Posterior cingulate gyrus (tissue), 11 donors: ENCODE results near the gene CHD5.

Source experiments
- DNase-seq, 10 donors: peaks; one replicate each; pipeline versions ENCODE4 v3.0.0 to v3.0.0-alpha.2; 2020 to 2021; ENCODE audit warnings: mixed read lengths in 3 of 10
- intact Hi-C: fragments of 100-400 bp; cut with DNase I; formaldehyde crosslinking; loops from one replicate; pipeline ENCODE4 v1.15.1; 2023

Gene CHD5

DNA sequence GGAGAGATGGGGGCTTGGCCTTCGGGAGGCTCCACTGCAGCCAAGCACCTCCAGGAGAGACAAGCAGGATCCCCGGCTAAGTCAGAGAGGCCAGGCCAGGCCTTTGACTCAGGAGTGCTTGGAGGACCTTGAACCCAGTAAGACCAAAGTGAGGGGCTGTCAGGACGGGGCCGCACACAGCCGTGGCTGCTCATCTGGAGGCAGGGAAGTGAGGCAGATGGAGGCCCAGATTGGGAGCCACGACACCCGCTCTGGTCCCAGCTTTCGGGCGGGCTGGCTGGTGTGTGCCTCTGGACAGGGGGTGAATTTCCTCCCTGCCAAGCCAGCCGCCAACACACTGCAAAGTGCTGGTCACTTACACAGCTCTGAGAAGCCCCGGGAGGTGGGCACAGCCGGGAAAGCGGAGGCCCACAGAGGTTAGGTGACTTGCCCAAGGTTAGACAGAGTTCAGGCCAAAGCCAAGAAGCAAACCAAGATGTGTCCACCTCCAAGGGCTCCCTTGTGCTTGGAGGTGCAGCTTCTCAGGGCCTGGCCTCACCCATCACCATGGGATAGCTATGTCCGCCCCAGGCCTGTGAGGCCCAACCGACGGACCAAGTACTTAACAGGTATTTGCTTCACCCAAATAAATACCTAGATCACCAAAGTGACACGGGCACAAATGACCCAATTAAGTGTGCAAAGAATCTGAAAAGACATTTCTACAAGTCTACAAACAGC is 58.3 kb downstream of the CHD5 start:
- intact Hi-C loops = no loop called here
- DNase-seq = peak in 4 of 10 donors; percentile 13 to 79 (median 68)

DNA sequence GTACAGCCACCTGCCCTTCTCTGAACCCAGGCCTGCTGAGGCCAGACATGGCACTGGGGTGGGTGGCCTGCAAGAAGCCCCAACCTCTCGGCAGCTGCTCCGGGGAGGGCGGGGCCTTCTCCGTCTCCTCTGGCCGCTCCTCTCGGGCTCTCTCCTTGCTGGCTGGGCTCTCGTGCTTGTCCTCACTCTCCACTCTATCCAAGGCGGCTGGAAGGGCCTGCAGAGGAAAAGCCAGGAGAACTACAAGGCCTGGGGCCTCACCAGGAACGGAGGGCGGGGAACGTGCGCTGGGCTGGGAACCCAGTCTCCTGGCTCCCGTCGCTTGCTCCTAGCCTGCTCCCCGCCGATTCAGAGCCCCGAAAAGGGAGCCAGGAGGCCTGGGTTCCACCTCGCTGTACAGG is 59.1 kb downstream of the CHD5 start:
- peak in 4 of 10 donors; percentile 18 to 75 (median 47) for DNase-seq
- intact Hi-C loops = no loop called here

DNA sequence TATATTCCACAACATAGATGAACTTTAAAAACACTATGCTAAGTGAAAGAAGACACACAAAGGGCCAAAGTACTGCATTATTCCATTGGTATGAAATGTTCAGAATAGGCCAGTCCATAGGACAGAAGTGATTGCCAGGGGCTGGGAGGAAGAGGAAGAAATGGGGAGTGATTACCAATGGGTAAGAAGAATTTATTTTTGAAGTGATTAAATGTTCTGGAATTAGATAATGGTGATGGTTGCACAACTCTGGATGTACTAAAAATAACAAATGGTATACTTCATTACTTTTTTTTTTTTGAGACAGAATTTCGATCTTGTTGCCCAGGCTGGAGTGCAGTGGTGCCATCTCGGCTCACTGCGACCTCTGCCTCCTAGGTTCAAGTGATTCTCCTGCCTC is 61.7 kb downstream of the CHD5 start:
- DNase-seq = peak in 1 of 10 donors; percentile 8
- intact Hi-C loops = no loop called here

DNA sequence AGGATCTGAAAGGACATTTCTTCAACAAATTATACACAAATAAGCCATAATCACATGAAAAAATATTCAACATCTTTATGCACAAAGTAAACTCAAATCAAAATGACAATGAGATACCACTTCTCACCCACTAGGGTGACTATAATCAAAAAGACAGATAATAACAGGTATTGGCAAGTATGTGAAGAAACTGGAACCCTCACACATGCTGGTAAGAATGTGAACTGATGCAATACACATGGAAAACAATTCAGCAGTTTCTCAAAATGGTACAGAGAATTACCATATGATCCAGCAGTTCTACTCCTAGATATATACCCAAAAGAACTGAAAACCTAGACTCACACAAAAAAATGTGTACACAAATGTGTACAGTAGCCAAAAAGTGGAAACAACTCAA is 62.5 kb downstream of the CHD5 start:
- intact Hi-C loops = no loop called here
- no peak for DNase-seq

DNA sequence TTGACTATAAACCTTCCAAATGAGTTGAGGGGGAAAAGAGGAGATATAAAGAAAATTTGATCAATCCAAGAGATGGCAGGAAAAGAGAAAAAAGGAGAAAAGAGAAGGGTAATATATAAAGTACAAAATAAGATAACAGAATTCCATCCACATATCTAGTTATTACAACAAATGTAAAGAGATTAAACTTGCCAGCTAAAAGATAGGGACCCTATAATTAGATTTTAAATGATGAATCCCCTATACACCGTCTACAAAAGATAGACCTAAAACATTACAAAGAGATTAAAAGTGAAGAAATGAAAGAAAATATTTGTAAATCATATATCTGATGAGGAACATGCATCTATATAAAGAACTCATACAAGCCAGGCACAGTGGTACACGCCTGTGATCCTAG is 63.1 kb downstream of the CHD5 start:
- no peak for DNase-seq
- intact Hi-C loops = no loop called here

DNA sequence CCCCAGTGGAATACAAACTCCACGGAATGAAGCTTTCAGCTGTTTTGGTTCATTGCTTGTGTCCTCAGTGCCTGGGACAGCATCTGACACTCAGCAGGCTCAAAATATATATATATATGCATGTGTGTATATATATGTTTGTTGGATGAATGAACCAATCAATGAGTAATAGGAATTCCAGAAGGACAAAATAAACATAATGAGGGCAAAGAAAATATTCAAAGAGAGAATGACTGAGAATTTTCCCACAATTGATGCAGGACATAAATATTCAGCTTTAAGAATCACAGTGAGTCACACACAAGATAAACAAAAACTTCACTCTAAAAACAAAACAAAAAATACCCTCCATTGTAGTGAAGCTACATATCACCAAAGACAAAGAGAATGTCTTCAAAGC is 64.0 kb downstream of the CHD5 start:
- DNase-seq = no peak
- intact Hi-C loops = no loop called here

DNA sequence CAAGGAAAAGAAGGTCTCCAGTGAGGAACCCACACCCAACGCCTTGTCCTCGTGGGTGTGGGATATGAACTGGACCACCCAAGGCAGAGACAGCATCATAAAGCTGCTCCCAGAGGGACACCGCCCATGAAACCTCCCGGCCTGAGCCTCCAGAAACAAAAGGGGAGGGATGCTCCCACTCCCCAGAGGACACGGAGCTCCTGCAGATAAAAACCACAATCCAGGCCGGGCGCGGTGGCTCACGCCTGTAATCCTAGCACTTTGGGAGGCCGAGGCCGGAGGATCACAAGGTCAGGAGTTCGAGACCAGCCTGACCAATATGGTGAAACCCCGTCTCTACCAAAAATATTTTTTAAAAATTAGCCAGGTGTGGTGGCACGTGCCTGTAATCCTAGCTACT is 66.4 kb downstream of the CHD5 start:
- intact Hi-C loops = no loop called here
- peak in 4 of 10 donors; percentile 24 to 81 (median 52) for DNase-seq

DNA sequence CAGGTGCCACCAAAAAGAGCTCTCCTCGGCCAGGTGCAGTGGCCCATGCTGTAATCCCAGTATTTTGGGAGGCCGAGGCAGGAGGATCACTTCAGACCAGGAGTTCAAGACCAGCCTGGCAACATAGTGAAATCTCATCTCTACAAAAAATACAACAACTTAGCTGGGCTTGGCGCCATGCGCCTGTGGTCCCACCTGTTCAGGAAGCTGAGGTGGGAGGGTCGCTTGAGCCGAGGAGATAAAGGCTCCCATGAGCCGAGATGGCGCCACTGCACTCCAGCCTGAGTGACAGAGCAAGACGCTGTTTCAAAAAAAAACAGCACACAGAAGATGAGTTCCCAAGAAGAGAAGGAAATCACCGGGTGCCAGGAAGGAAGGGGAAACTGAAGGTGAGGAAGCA is 67.0 kb downstream of the CHD5 start:
- peak in 3 of 10 donors; percentile 2 to 37 (median 29) for DNase-seq
- intact Hi-C loops = no loop called here

DNA sequence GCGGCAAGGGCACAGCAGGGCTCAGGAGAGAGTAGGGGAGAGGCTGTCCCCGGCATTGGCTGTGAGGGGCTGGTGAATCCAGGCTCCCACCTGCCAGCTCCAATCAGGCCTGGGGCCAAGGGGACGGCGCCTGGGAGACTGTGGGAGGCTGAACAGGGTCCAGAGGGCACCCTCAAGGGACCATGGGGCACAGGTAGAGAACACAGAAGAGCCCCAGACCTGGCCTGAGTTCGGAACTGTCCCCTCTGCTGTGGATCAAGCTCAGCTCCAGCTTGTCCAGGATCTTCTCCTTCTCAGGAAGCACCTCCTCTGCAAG is 67.5 kb downstream of the CHD5 start:
- DNase-seq = peak in 4 of 10 donors; percentile 9 to 68 (median 44)

DNA sequence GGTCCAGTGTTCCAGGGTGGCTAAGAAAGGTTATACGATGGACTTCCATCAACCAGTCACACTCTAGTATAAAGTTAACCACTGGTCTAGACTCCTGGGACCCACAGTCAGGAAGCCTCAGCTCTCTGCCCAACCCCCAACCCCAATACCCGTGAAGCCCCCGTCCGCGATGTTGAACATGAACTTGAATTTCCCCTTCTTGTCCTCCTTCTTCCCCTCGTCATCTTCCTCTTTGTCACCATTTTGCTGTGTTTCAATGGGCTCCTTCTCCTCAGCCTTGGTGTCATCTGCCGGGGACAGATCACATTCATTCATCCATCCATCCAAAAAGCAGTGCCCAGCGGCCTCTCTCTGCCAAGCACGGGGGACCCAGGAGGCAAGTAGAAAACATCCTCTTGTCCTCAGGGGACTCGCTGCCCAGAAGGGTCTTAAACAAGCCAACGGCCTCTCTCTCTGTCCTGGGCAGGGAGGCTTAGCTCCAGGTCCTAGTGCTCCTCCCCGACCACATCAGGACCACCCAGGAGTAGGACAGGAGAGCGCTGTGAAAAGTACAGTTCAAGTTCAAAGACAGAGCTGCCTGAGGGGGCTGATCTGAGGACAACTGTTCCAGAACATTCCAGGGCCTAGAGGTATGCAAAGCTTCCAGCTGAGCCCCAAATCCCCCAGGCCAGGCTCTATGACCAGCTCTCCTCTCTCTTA is 68.0 kb downstream of the CHD5 start:
- DNase-seq = peak in 2 of 10 donors; percentile 38 to 48
- intact Hi-C loops = no loop called here

More for the DNA sequence above, 67.5 kb downstream of the CHD5 start:
- intact Hi-C loops = no loop called here

DNA sequence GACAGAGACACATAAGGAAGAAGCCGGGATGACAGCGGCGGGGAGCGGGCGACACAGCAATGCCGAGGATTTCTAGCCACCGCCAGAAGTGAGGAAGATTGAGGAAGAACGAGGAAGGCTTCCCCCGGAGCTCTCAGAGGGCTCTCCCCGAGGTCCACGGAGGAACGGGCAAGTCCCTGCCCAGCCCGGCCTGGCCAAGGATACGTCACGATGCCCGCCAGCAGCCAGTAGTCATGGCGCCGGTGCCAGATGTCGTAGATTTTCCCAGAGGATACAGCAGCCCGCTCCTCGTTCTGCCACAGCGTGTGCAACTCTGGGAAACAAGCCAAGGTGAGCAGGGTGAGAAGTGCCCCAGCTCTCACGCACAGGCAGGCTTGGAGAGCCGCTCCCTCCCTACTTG is 68.5 kb downstream of the CHD5 start:
- peak in 4 of 10 donors; percentile 19 to 85 (median 76) for DNase-seq
- intact Hi-C loops = no loop called here

DNA sequence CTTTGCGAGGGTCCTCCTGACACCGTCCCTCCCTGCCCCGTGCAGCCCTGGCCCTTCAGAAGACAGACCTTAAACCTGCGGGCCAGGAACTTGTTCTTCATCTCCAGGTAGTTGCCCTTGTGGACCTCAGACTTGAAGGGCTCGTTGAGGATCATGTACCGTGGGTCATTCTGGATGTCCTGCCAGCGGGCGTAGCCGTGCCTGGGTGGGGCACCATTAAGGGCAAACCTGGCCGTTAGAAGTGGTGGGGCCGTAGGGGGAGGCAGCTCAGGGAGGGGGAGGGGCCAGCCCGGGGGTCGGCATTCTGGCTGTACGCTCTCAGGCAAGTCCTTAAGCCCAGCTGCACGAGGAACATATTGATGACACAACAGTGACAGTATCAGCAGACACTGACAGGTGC is 69.8 kb downstream of the CHD5 start:
- intact Hi-C loops = no loop called here
- peak in 2 of 10 donors; percentile 34 to 46 for DNase-seq

DNA sequence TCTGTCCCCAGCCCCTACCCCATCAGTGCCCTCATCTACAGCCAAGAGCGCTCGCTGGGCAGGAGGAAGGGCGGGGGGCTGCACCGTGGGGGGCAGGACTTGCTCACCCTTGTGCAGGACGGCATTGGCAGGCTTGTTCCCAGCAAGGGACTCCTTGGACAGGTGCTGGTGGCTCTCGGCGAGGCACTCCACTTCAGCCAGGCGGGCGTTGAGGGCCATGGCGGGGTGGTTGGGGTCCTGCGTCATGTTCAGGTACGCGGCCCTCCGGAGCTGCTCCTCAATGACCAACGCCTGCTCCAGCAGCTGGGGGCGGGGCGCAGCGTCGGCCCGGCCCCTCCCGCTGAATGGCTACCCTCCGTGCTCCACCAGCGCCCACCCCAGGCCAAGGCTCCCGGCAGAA is 70.4 kb downstream of the CHD5 start:
- DNase-seq = peak in 4 of 10 donors; percentile 24 to 83 (median 50)
- intact Hi-C loops = no loop called here

DNA sequence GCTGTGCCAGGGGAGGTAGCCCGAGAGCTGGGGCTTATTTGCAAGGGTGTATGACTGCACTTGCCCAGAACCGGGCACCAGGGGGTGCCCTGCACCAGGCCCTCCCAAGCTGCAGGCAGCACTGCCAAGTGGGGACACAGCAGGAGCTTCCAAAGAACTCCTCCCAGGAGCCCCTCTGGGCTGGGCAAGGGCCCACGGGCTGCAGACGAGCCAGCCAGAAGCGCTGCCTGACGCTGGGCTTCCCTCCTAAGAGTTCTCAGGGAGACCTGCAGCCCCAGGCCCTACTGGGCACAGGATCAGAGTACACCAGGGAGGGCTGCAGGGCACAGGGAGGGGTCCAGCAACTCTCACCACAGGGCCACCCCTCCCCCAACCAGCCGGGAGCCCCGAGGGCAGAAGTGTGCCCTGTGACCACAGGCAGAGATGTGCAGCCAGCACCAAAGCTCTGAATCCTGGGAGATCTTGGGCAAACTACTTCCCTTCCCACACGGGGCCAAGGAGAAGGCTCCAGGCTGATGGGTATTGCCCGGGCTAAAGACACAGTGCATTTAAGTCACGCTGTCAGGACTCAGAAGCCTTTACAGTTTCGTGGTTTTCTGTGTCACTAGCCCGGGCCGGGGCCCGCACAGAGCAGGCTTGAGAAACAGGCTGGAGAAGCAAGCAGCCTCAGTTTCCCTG is 71.0 kb downstream of the CHD5 start:
- intact Hi-C loops = no loop called here
- peak in 4 of 10 donors; percentile 30 to 92 (median 72) for DNase-seq

DNA sequence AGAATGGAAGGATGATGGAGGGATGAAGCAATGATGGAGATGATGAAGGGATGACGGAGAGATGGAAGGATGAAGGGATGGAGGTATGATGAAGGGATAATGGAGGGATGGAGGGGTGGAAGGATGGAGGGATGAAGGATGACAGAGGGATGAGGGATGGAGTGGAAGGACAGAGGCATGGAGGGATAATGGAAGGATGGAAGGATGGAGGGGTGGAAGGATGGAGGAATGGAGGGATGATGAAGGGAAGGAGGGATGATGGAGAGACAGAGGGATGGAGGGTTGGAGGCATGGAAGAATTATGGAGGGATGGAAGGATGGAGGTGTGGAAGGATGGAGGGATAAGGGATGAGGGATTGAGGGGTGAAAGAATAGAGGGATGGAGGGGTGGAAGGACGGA is 71.6 kb downstream of the CHD5 start:
- DNase-seq = no peak
- intact Hi-C loops = no loop called here

DNA sequence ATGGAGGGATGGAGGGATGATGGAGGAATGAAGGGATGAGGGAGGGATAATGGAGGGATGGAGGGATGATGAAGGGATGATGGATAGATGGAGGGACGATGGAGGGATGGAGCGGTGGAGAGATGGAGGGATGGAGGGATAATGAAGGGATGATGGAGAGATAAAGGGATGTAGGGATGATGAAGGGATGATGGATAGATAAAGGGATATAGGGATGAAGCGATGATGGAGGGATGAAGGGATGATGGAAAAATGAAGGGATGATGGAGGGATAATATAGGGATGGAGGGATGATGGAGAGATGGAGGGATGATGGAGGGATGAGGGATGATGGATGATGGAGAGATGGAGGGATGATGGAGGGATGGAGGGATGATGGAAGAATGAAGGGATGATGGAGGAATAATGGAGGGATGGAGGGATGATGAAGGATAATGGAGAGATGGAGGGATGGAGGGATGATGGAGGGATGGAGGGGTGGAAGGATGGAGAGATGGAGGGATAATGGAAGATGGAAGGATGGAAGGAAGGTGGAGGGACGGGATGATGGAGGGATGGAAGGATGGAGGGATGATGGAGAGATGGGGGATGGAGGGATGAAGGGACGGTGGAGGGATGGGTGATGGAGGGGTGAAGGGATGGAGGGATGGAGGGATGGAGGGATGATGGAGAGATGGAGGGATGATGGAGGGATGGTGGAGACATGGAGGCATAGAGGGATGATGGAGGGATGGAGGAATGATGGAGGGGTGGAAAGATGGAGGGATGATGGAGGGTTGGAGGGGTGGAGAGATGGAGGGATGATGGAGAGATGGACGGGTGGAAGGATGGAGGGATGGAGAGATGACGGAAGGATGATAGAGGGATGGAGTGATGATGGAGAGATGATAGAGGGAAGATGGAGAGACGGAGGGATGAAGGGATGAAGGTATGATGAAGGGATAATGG is 72.4 kb downstream of the CHD5 start:
- intact Hi-C loops = no loop called here
- DNase-seq = no peak

DNA sequence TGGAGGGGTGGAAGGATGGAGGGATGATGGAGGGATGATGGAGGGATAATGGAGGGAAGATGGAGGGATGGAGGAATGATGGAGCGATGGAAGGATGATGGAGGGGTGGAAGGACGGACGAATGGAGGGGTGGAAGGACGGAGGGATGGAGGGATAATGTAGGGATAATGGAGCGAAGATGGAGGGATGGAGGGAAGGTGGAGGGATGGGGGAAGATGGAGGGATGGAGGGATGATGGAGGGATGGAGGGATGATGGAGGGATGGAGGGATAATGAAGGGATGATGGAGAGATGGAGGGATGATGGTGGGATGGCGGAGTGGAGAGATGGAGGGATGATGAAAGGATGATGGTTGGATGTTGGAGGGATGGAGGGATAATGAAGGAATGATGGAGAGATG is 73.1 kb downstream of the CHD5 start:
- peak in 1 of 10 donors; percentile 3 for DNase-seq
- intact Hi-C loops = no loop called here

DNA sequence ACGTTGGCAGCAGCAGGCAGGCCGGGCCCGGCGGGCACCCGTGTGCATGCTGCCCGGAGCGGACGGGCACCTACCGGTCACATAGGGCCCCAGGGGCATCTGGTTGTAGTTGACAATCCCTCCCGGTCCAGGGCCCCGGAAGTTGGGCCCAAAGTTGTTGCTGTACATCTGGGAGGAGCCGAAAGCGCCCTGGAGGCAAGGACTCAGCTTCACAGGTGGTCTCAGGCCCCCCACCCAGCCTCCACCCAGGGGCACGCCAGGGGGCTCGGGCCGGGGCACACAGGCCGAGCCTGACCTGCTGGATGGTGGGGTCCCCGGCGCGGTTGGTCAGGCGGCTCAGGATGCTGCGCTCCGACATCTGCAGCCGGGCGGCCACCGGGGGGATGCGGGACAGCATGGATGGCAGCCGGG is 73.8 kb downstream of the CHD5 start:
- peak in 4 of 10 donors; percentile 27 to 77 (median 63) for DNase-seq
- intact Hi-C loops = no loop called here

DNA sequence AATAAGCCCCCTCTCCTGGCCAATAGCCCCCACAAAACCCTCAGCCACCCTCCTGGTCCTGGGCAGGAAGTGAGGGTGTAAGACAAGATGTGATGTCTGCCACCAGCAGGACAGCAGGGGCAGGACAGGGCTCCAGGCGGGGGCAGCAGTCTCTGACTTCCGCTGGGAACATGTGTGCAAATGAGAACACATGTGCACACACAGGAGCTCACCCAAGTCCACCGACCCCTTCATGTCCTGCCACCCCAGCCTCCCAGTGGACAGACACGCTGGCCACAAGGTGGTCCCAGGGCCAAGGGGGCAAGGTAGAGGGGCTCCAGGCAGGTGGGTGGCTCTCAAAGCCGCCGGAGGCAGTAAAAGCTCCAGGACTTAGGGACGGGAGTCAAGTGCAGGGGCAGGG is 74.4 kb downstream of the CHD5 start:
- intact Hi-C loops = no loop called here
- peak in 4 of 10 donors; percentile 27 to 78 (median 68) for DNase-seq

DNA sequence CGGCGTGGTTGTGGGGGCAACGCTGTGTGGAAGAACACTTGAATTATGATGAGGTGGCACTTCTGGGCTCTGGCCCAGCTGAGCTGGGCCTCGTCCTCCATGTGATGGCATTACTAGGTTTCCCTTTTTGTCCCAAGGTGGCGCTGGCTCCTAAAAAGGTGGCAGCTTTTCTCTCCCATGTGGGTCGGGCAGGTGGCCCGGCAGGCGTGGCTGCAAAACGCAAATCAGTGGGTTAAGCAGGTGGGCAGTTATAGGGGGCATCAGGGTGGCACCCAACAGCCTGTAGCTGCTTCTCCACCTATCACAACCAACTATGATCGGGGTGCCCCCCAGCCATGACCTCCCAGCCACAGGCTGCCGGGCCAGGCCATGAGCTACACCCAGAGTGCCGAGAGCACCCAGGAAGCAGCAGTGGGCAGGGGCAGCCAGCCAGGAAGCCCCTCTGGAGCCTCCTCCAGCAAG is 74.9 kb downstream of the CHD5 start:
- intact Hi-C loops = no loop called here
- peak in 5 of 10 donors; percentile 35 to 92 (median 64) for DNase-seq
